HG02678 (cell line): ENCODE measurements around the gene TMEM132C.
"Not testable (repeated sequence)": the region's sequence is repeated elsewhere in the genome, so short reads cannot be mapped to it uniquely, and the experiment has no call there.

Experiments used
- ATAC-seq: cut with Tn5 transposase; IDR thresholded peaks from one replicate; pipeline ENCODE4 v1.9.1; 2021; ENCODE audit warnings: mild to moderate bottlenecking, moderate library complexity; ENCODE audit not compliant: unreplicated experiment

Gene TMEM132C

GRCh38 chr12:128603573-128604115, 336.7 kb downstream of the TMEM132C start:
- ATAC-seq: no peak

DNA sequence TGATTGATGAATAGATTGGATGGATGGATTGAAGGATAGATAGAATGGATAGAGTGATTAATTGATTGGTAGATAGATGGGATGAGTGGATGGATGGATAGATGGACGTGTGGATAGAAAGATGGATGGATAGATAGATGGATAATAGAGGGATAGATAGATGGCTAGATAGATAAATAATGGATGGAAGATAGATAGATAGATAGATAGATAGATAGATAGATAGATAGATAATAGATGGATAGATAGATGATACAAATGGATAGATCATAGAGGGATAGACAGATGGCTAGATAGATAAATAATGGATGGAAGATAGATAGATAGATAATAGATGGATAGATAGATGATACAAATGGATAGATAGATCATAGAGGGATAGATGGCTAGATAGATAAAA, 337.2 kb downstream of the TMEM132C start:
- not testable (repeated sequence) for ATAC-seq

DNA sequence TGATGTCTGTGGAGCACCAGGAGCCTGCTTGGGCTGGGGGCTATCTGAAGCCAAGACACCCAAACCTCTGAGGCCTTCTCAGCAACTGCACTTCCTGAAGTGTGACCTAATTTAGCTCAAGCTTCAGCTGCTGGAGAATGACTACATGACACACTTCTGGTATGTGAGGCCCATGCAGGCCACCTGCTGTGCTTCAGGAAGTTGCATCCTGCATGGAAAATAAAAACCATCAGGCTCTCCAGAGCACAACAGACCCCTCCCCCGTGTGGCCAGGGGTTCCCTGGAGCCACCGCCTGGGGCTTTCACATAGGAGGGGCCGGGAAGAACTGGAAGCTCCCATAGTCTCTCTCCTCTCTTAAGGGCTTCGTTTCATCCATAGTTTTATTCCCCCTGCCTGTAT, 339.1 kb downstream of the TMEM132C start:
- no peak for ATAC-seq

GRCh38 chr12:128606538-128606937, 339.6 kb downstream of the TMEM132C start:
- no peak for ATAC-seq

GRCh38 chr12:128606970-128607369, 340.0 kb downstream of the TMEM132C start:
- no peak for ATAC-seq

- no peak for ATAC-seq
Observed at GRCh38 chr12:128607641-128608040, 340.7 kb downstream of the TMEM132C start.

DNA sequence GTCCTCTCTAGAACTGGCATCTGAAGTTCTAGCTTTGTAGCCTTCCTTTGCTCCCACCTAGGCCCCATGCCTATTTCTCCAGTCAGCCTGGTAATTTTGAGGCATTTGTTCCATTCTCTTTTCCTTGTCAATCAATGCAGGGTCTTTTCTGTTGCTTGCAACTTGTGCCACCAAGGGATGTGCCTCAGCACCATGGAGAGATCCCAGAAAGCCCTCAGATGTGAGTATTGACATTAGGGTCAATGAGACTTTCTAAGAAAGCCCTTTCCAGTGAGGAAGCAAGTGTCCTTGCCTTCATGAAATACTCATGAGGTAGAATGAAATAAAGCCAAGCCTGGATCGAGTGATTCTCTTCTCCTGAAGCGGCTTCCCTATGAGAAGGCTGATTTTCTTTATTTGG, 342.9 kb downstream of the TMEM132C start:
- no peak for ATAC-seq

GRCh38 chr12:128611736-128612135, 344.8 kb downstream of the TMEM132C start:
- ATAC-seq: no peak

DNA sequence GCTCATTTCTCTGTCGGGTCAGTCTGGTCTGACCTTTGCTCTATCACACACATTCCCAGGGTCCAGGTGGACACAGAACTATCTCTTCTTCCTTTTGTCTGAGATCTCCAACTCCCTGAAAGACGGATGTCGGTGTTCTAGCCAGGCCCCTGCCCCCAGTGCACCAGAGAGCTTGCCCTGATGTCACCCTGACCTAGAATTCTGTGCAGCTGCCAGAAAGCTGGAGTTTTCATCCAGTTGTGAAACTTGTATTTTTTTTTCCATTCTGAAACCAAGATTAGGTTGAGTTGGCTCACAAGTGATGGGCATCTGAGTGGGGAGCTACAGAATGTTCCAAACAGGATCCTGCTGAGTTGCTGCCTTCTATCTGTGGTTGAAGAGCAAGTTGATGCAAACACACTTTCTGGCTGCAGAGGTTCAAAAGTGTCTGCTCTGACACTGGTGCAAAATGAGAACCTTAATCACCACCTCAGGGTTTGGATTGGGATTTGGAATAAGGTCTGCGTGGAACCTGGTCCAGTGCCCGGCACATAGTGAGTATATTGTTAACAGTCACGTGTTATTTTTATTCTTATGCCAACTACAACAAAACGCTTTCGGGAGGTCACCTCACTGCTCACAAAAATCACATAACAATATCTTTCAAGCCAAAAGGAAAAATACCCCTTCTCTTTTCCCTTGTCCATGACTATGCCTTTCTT, 345.3 kb downstream of the TMEM132C start:
- ATAC-seq: no peak

DNA sequence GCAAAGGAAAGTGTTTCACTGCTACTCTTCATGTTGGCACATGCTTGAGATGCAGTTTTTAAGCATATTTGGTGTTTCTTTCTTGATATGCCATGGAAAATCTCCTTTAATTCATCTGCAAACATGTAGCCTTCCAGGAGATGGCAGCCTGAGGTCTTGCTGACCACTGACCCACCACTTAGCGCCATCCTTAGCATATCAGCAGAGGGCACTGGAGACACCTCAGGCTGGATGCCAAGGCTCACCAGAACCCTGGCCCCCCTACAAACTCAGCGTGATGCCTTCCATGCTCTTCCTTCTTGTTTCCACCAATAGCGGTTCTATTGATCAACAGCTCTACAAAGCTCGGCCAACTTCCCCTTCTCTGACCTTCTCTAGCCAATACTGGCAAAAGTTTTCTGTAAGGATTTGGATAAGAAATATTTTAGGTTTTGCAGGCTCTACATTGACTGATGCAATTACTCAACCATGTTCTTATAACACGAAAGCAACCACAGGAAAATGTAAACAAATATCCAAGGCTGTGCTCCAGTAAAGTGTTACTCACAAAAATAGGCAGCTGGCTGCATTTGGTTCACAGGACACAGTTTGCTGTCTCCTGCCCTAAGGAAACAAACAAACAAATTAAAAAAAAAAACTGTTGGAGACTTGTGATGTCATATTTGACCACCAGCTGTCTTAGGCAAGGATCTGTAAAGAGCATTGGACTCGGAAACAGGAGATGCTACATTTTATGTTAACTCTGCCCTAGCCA, 347.0 kb downstream of the TMEM132C start:
- ATAC-seq: no peak

- no peak for ATAC-seq
Observed at GRCh38 chr12:128617304-128617833, 350.4 kb downstream of the TMEM132C start.

DNA sequence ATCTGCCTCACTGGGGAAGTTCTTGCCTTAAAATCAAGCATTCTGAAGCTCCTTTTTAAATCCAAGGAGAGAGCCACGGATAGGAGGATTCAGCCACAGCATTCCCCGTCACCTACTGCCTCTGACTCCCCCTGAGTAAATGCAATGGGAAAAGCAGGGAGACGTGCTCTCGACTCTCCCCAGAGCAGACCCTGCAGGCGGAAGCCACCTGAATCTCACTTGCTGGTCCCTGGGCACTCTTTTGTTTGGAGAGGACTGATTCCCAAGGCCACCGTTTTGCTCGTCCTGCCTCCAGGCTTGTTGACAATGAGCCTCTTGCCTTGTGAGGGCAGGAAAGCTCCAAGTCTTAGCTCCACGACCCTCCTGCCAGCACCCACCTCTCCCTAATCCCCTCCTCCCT, 352.3 kb downstream of the TMEM132C start:
- ATAC-seq: no peak

- no peak for ATAC-seq
Observed at GRCh38 chr12:128621304-128621703, 354.3 kb downstream of the TMEM132C start.

- ATAC-seq: no peak
Observed at GRCh38 chr12:128623748-128624147, 356.8 kb downstream of the TMEM132C start.

DNA sequence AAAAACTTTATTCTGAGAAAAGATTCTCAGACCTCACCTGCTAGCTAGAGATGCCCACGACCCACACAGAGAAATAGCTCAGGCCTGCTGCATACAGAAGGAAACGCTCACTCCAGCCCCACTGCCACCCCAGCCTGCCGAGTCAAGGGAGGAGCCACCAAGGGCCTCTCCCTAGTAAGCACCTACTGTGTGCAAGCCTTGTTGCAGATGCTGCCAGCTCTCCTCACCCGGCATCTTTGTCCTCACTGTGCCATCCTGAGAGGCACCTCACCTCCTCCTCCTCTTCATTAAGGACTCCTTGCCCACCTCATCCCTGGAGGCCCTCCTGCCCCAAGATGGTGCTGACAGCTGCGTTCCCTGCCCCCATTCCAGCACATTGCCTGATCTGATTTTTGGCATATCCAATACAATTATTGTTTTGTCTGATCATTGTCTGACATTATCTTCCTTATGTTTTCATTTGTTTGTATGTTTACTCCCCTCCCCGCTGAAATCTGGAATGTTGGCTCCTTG, 359.9 kb downstream of the TMEM132C start:
- ATAC-seq: no peak

DNA sequence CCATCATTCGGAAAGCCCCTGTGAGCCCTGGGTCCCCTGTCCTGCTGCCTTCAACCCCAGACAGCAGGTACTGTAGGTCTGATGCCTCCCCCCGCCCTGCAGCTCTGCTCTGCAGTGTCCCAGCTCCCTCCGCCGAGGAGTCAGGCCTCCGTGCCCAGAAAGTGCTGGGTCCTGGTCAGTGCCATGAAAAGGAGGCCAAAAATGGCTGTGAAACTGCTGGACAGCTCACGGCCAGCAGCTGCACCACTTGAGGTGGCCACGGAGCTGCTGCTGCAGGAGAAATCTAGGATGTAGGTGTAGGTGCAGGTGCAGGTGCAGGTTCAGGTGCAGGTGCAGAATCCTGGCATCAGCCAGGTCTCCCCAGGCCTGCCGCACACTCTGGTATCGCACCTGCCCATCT, 360.7 kb downstream of the TMEM132C start:
- no peak for ATAC-seq

- no peak for ATAC-seq
Observed at GRCh38 chr12:128629979-128630378, 363.0 kb downstream of the TMEM132C start.

GRCh38 chr12:128637642-128638606, 371.0 kb downstream of the TMEM132C start:
- ATAC-seq: peak; percentile 91

- no peak for ATAC-seq
Observed at GRCh38 chr12:128639089-128639488, 372.1 kb downstream of the TMEM132C start.

DNA sequence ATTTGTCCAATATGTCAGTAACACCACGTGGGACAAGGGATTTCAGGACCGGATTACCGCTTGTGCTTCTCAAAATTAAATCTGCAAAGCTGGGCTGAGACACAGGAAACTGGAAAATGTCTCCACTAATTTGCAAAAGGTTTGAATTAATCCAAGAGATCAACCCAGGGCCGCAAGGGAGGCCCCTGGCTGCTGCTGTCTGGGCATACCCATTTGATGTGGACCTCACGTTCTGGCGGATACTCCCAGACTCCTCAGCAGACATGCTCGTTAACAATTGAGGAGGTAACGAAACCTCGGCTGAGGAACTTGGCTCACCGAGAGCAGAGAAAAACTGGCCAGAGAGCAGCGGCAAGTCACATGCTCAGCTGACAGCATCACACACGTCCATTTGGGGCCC, 376.2 kb downstream of the TMEM132C start:
- ATAC-seq: no peak
